Astrocyte of the cerebellum (primary cell): ENCODE results near the gene ANKMY1.

Experiments
- DNase-seq: peaks from one replicate; pipeline ENCODE4 v3.0.0-alpha.2; 2011; ENCODE audit warnings: low read depth
- H3K4me3 ChIP-seq: 2 replicates; pipeline ENCODE4 v1.5.1; 2011; ENCODE audit warnings: mild to moderate bottlenecking, low read depth, low read length, moderate library complexity
- in situ Hi-C: cut with HindIII; loops from 2 replicates; pipeline ENCODE4 v1.10.0; 2017; ENCODE audit warnings: low sequenced_read_pairs
- TF ChIP-seq, protein P1 (sequence below): IDR thresholded peaks from 2 replicates; pipeline ENCODE4 v1.5.1; 2012; ENCODE audit warnings: low read length, low read depth, moderate library complexity, mild to moderate bottlenecking; ENCODE audit errors: missing control alignments

The ANKMY1 gene

GRCh38 chr2:240602266-240603050 is 44.7 kb upstream of the ANKMY1 start:
- no peak for DNase-seq
- in situ Hi-C loops, result no loop called here
- TF ChIP-seq, protein P1, sequence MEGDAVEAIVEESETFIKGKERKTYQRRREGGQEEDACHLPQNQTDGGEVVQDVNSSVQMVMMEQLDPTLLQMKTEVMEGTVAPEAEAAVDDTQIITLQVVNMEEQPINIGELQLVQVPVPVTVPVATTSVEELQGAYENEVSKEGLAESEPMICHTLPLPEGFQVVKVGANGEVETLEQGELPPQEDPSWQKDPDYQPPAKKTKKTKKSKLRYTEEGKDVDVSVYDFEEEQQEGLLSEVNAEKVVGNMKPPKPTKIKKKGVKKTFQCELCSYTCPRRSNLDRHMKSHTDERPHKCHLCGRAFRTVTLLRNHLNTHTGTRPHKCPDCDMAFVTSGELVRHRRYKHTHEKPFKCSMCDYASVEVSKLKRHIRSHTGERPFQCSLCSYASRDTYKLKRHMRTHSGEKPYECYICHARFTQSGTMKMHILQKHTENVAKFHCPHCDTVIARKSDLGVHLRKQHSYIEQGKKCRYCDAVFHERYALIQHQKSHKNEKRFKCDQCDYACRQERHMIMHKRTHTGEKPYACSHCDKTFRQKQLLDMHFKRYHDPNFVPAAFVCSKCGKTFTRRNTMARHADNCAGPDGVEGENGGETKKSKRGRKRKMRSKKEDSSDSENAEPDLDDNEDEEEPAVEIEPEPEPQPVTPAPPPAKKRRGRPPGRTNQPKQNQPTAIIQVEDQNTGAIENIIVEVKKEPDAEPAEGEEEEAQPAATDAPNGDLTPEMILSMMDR, result no peak
- no peak overlapping the region for H3K4me3 ChIP-seq

DNA sequence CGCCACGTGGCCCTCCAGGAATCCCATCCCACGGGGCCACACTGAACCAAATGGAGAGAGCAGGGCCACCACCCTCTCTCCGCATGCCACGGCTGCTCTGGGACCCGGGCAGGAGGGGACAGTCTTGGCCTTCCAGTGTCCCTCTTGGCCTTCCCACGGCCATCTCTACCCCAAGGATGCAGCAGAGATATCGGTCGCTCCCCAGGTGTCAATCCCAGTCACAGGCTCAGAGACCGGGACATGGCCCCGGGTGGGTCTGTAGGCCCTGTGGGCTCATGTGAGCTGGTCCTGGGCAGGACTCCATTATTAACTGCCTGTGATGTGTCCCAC is 44.0 kb upstream of the ANKMY1 start:
- in situ Hi-C loops, result no loop called here
- DNase-seq, result no peak
- TF ChIP-seq, protein P1, result no peak

GRCh38 chr2:240601061-240601830 is 43.5 kb upstream of the ANKMY1 start:
- TF ChIP-seq, protein P1, result no peak
- in situ Hi-C loops, result no loop called here
- H3K4me3 ChIP-seq, result no peak overlapping the region
- no peak for DNase-seq

More for the DNA sequence above, 44.0 kb upstream of the ANKMY1 start:
- no peak overlapping the region for H3K4me3 ChIP-seq

GRCh38 chr2:240600451-240600961 is 42.7 kb upstream of the ANKMY1 start:
- no peak for DNase-seq
- no peak overlapping the region for H3K4me3 ChIP-seq
- TF ChIP-seq, protein P1, result no peak
- in situ Hi-C loops, result no loop called here

DNA sequence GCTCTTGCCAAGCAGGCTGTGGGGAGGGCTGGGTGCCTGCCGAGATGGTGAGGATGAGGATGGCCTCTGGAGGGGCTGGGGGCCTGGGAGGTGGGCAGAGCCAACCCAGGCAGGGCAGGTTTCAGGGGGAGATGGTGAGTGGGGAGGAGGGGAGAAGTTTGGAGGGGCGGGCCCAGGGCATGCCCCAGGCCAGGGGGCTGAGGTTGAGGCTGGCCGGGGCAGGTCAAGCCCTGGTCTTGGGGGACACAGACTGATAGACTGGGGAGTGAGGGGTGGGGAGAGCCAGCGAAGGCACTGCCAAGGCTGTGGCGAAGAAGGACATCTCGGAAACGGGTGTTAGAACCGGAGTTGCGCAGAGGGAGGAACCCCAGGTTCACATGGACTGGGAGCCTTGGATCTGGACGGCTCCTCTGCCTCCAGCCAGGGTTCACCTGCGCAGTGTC is 41.4 kb upstream of the ANKMY1 start:
- H3K4me3 ChIP-seq, result no peak overlapping the region
- DNase-seq, result no peak
- in situ Hi-C loops, result no loop called here
- TF ChIP-seq, protein P1, result no peak

GRCh38 chr2:240598311-240598911 is 40.6 kb upstream of the ANKMY1 start:
- no peak for DNase-seq
- in situ Hi-C loops, result no loop called here
- H3K4me3 ChIP-seq, result no peak overlapping the region
- TF ChIP-seq, protein P1, result no peak
